ENCODE measurements around the gene DHRS1. TPM values are rescaled to one million over a fixed set of nuclear protein-coding genes. Genes with fewer than 3 reads are reported as not detected.

Gene DHRS1
- total RNA-seq, 1 donor from 2014 or later = 27.7 TPM

DNA sequence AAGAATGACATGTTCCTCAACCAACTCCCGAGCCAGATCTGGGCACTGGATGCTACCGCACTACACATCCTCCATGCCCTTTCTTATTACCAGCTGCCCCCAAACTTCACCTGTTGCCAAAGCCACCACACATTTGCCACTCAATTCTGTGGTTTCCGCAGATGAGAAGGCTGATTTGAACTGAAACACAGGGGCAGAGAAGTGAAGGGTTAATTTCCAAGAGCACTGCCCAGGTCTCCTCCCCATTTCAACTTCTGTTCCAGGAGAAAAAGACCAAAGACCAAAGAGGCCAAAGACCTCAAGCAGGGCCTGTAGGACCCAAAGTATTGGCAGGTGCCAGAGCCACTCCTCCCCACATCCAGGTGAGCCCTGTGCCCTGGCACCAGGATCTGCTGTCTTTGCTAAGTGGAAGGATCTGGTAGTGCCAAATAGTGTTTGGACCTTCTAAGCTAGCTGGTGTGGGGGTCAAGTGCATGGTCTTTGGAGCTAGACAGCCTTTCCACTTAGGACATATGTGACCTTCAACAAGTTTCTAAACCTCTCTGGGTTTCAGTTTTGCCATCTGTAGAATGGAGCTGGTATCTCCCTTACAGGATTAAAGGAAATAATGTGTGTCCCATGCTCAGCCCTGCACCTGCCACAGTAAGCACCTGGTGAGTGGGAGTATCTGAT, 8.0 kb downstream of the DHRS1 start:
- intact Hi-C loops (cut with DNase I) = no loop called here
- ATAC-seq (no peak), DNase-seq (ENCODE audit: low spot score) (no peak)

- intact Hi-C loops (cut with DNase I) = no loop called here
- DNase-seq (ENCODE audit: low spot score) (no peak), ATAC-seq (no peak)
Observed at GRCh38 chr14:24290746-24291145, 8.8 kb downstream of the DHRS1 start.

DNA sequence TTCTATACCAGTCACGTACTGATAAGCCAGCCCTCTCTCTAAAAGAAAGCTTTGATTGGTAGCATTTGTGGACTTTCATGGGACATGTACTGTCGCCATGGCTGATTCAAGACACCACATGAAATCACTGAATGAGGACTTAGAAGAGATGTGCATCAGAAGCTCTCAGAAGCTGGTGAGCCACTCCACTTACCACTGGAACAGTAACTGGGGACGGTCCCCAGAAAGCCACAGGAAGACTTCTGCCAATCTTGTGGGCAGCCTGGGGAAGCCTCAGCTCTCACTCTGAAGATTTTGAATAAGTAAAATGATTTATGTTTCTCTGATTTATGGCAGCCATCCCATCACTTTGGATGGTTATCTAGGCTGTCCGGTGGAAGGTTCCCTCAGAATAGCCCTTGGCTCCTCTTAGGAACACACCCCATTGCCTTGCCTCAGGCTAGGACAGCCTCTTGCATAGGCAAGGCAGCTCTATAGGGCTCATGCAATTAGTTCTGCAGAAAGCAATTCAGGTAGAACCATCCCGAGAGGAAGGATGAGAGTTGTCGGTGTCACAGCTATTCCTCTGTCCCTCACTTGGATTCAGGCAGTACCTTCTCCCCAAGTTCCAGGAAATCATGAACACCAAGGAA, 9.8 kb downstream of the DHRS1 start:
- no peak for ATAC-seq
- DNase-seq (ENCODE audit: low spot score) = no peak
- intact Hi-C loops (cut with DNase I) = no loop called here

DNA sequence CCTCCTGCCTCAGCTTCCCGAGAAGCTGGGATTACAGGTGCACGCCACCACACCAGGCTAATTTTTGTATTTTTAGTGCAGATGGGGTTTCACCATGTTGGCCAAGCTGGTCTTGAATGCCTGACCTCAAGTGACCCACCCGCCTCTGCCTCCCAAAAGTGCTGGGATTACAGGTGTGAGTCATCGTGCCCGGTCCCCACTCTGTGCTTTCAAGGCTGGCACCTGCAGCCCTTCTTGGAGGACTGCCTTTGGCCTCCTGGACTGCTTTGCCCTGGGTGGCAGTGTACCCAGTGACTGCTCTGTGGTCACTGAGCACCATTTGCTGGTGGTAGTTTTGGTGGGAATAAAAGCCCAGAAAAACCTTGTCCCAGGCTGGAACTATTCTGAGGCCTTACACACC, 12.6 kb downstream of the DHRS1 start:
- DNase-seq (ENCODE audit: low spot score) = no peak
- no peak for ATAC-seq
- intact Hi-C loops (cut with DNase I) = no loop called here

DNA sequence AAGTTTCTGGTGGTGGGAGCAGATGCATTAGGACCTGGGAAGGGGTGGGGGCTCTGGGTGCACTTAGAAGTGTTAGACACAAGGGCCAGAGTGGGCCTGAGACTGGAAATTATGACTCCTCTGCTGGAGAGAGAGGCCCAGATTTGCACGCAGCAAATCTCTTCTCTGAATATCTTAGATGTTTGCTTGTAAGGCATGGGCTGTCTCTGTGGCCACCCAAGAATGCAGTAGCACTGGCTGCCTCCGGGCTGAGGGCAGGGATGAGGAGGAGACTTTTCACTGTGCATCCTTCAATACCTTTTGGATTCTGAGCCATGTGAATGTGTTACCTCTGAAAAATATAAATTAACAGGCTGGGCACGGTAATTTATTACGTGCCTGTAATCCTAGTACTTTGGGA, 14.2 kb downstream of the DHRS1 start:
- intact Hi-C loops (cut with DNase I) = no loop called here
- ATAC-seq (no peak), DNase-seq (ENCODE audit: low spot score) (no peak)

DNA sequence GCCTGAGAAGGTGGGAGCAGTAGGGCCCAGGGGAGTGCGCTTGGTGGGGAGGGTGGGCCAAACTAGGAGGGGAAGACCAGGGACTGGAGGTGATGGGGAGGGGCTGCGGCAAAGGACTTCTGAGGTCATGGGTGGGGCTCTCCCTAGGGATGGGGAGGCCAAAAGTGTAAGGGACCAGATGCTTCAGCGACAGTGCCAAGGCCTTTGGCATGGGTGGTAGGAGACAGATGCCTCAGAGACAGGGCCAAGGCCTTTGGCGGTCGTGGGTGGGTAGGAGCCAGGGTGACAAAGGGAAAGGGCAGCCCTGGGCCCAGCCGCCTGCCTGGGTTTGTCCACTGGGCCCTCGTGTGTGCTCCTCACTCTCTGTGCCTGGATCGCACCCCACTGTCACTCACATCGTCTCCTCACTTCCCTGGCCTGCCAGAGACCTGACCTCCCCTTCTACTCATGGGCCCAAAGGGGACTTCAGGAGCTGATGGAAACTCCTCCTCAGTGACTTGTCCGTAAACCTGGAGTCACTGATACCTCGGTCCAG, 15.0 kb downstream of the DHRS1 start:
- ATAC-seq (no peak), DNase-seq (ENCODE audit: low spot score) (no peak)
- intact Hi-C loops (cut with DNase I) = no loop called here

DNA sequence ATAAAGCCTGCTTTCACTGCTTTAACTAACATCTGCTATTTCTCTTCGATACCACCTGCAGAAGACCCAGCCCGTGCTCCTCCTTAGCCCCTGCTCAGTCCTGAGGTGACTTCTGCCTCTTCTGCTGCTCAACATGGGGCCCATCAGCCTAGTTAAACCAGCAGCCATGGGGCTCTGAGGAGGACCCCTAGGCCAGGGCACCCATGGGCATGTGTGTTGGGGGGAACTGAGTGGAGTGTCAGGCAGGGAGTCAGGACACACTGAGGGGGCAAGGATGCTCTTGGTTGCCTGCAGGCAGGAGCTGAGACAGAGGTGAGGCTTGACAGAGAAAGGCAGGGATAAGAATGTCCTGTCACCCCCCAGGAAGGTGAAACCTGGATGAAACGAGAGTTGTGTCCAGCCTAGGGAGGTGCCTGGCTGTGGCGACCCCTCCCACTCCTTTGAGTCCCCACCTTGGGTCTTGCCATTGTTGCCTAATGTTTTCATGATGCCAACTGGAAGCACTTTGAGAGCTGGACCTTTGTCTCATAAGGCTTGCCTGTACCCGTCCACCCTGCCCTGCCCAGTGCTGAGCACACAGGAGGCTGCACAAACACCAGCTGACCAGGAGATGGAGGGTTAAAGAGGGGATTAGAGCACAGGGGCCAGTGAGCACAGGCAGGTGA, 15.7 kb downstream of the DHRS1 start:
- intact Hi-C loops (cut with DNase I) = no loop called here
- DNase-seq (ENCODE audit: low spot score) (no peak), ATAC-seq (no peak)

- ATAC-seq (no peak), DNase-seq (ENCODE audit: low spot score) (no peak)
- intact Hi-C loops (cut with DNase I) = no loop called here
Observed at GRCh38 chr14:24282736-24283135, 16.8 kb downstream of the DHRS1 start.

- no peak for DNase-seq (ENCODE audit: low spot score)
- ATAC-seq = no peak
- intact Hi-C loops (cut with DNase I) = no loop called here
Observed at GRCh38 chr14:24281636-24282035, 17.9 kb downstream of the DHRS1 start.

DNA sequence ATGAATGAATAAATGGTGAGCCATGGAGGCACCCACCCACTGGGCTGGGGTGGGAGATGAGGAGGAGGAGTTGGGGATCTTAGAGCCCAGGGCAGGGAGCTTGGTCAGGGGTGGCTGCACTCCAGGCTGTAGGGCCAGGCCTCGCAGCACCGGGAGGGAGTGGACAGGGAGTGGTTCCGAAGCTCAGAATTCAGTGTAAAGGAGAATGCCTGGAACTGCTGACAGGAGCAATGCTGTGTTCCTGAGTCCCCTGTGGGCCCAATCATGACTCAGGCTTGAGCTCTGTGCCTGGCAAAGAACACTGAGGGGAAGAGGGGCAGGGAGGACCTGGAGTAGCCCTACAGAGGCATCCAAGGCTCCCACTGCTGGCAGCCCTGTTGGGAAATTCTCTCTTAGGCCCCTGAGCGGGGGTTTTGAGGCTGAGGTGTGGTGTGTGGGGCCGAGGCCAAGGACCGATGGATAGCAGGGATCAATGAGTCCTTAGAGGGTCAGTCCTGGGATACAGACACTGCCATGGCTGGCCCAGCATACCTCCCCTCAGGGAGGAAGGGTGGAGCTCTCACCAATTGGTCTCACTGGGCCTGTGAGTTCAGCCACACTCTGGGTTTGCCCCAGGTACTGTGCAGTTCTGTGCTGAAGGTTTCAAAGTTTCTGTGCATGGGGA, 18.7 kb downstream of the DHRS1 start:
- intact Hi-C loops (cut with DNase I) = no loop called here
- peak; percentile 77 for ATAC-seq
- no peak for DNase-seq (ENCODE audit: low spot score)

DNA sequence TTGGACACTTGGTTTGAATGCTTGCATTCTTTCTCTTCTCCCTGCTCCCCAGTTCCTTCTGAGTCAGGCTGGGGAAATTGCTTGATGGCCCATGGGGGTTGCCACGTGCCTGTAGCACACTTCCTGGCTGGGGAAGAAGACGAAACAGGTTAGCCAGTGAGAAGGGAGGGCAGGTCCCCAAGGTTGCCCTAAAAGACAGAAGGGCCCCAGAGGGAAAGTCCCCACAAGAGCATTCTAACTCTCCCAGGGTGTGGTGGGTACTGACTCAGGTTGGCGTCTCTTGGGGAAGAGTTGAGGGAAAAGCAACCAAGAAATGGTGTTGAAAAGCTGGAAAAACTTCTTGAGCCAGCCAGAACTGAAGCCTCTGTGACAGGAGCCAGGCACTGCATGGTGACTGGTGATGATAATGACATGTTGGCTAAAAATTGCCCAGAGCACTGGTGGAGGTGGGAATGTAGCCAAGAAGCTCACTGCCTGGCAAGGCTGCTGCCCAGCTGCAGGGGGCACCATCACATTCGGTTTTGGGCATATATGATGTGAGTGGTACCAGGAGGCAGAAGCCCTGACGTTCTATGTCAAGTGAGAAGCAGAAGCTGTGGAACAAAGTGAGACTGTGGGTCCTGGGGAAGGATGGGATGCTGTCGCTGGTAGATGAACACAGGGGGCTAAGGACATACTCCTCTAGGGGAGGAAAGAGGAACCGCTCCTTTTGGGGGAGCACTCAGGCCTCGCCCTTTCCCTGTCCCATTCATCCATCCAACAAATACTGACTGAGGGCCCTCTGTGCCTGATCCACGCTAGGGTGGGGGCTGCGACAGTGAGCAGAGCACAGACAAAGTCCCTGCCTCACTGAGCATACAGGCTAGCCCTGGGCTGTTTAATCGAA, 20.0 kb downstream of the DHRS1 start:
- intact Hi-C loops (cut with DNase I) = no loop called here
- ATAC-seq (no peak), DNase-seq (ENCODE audit: low spot score) (no peak)

GRCh38 chr14:24278424-24278823, 21.2 kb downstream of the DHRS1 start:
- DNase-seq (ENCODE audit: low spot score) = no peak
- intact Hi-C loops (cut with DNase I) = no loop called here
- ATAC-seq = no peak

DNA sequence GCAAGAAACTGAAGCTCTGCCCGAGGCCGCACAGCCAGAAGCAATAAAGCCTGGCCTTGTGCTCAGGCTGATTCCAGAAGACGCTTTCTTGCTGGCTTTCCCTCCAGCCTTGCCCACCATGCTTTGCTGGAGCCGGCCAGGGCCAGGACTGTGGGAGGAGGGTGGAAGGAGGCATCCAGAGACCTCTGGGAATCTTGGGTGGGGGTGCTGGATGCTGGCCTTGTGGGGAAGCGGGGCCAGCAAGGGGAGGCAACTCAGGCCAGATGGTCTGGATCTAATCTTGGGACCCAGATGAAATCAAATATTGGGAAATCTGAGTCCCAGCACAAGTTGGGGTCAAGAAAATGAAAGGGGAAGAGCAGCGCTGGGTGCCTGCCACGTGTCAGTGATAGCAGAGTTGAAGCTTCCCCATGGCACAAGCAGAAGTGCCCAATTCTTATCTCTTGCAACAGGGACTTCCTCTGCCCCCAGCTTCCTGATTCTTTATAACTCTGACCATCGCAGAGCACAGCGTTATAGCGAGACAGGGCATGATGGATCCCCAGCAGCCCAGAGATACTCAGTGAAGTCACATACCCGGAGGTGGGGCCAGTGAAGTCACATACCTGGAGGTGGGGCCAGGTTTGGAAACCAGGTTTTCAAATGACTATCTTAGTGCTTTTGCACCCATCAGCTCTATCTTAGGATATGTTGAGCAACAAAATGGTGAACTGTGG, 21.8 kb downstream of the DHRS1 start:
- DNase-seq (ENCODE audit: low spot score) = no peak
- intact Hi-C loops (cut with DNase I) = no loop called here
- ATAC-seq = peak; percentile 31

- DNase-seq (ENCODE audit: low spot score) (no peak), ATAC-seq (no peak)
- intact Hi-C loops (cut with DNase I) = no loop called here
Observed at GRCh38 chr14:24277071-24277470, 22.5 kb downstream of the DHRS1 start.

DNA sequence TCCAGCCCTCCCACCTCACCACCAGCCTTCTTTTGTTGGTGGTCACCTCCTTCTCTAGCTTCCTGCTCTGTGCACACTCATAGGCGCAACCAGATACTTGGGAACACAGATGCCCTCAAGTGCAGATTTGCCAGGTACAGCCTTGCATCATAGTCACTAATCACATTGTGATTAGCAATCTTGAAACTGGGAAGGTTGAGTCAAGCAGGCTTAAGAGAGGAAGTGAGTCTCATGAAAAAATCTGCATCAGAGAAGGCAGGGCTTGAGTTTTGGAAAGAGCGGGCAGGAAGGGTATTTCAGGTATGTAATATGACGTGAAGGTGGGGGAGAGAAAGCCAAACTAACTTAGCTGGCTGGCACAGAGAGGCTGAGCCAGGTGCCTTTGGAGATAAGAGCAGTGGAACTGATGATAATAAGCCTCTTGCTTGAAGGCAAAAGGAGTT, 25.5 kb downstream of the DHRS1 start:
- intact Hi-C loops (cut with DNase I) = no loop called here
- no peak for DNase-seq (ENCODE audit: low spot score)
- no peak for ATAC-seq

DNA sequence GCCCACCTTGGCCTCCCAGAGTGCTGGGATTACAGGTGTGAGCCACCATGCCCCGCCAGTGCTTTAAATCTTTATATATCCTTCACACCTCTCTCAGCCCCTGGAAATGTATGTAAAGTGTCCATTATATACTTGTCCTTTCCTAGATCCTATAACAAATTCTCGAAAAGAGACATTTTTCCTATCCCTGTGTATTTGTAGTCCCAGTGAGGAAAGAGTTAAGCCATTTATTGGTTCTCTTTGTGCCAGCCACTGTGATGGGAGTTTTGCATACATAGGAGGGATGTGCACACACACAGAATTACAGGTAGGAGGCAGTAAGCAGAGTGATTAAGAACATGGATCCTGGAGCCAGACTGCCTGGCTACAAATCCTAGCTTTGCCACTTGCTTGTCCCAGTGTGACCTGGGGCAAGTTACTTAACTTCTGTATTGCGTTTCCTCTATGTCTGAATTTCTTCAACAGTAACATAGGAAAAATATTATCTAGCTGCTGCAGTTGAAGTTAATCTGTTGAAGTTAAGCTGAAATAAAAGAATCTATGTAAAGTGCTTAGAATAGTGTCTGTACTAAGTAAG, 26.1 kb downstream of the DHRS1 start:
- DNase-seq (ENCODE audit: low spot score) (no peak), ATAC-seq (no peak)
- intact Hi-C loops (cut with DNase I) = no loop called here

DNA sequence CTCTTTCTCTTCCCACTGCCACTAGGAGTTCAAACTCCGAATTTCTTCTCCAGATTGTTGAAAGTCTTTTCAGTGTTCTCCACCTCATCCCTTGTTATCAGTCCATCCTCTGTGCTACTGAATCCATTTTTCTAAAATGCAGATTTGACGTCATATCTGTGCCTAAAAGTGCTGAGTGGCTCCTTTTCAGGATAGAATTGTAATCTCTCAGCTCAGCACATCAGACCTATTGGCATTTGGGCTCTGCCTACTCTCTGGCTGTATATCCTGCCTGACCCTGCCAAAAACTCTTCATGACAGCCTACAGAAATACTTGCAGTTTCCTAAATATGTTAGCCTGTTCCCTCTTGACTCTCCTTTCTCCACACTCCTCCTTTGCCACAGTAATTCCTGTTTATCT, 27.1 kb downstream of the DHRS1 start:
- ATAC-seq = no peak
- intact Hi-C loops (cut with DNase I) = no loop called here
- no peak for DNase-seq (ENCODE audit: low spot score)

DNA sequence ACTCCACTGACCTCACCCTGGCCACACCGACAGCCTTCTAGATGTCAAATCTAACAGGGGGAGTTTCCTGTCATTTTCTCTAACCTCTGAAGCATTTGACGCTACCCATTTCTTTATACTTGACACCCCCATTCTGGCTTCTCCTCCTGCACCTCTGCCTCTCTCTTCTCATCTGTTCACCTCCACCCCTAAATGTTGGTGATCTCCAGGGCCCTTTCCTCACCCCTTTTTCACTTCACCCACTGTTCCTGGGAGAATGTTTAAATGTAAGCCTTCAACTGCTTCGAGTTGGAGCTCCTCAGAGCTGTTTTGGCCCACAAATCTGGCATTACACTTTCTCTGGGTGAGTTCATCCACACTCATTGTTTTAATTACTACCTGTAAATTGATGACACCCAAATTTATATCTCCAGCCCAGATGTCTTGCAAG, 27.7 kb downstream of the DHRS1 start:
- intact Hi-C loops (cut with DNase I) = no loop called here
- DNase-seq (ENCODE audit: low spot score) (no peak), ATAC-seq (no peak)
